Measurements from ENCODE around the gene MICALL2.
"Not testable (repeated sequence)": the region's sequence is repeated elsewhere in the genome, so short reads cannot be mapped to it uniquely, and the experiment has no call there.

Gene MICALL2

GRCh38 chr7:1443587-1444200, 15.6 kb downstream of the MICALL2 start:
- not testable (repeated sequence) for H3K27me3 ChIP-seq (ENCODE audit: control insufficient read depth in 2 of 2, insufficient read depth in 2 of 2, low read length in 2 of 2); H3K4me1 ChIP-seq (ENCODE audit: control insufficient read depth in 2 of 2, insufficient read depth in 2 of 2, low read length in 2 of 2); H3K4me3 ChIP-seq (ENCODE audit: low read length in 2 of 2); H3K9ac ChIP-seq (ENCODE audit: low read depth in 1 of 2, low read length in 2 of 2); H3K9me3 ChIP-seq (ENCODE audit: control insufficient read depth in 2 of 2, low read length in 2 of 2); H3K27ac ChIP-seq (ENCODE audit: low read depth in 2 of 2, low read length in 2 of 2)
- H3K36me3 ChIP-seq (ENCODE audit: control insufficient read depth in 2 of 2, insufficient read depth in 2 of 2, low read length in 2 of 2), result peaks cover 16 to 19% of the 10 kb centered on the region in 2 donors

GRCh38 chr7:1442355-1443124, 16.7 kb downstream of the MICALL2 start:
- Histone ChIP-seq H3K4me3 (ENCODE audit: low read length in 2 of 2) (no peak overlapping the region), H3K27me3 (ENCODE audit: control insufficient read depth in 2 of 2, insufficient read depth in 2 of 2, low read length in 2 of 2) (no peaks in the 10 kb centered on the region), H3K4me1 (ENCODE audit: control insufficient read depth in 2 of 2, insufficient read depth in 2 of 2, low read length in 2 of 2) (no peaks in the 10 kb centered on the region), H3K9ac (ENCODE audit: low read depth in 1 of 2, low read length in 2 of 2) (no peak overlapping the region), H3K36me3 (ENCODE audit: control insufficient read depth in 2 of 2, insufficient read depth in 2 of 2, low read length in 2 of 2) (peaks cover 23 to 27% of the 10 kb centered on the region in 2 donors), H3K27ac (ENCODE audit: low read depth in 2 of 2, low read length in 2 of 2) (no peak overlapping the region), H3K9me3 (ENCODE audit: control insufficient read depth in 2 of 2, low read length in 2 of 2) (no peaks in the 10 kb centered on the region)

GRCh38 chr7:1441615-1442354, 17.5 kb downstream of the MICALL2 start:
- no peaks in the 10 kb centered on the region for H3K9me3 ChIP-seq (ENCODE audit: control insufficient read depth in 2 of 2, low read length in 2 of 2)
- no peak overlapping the region for H3K4me3 ChIP-seq (ENCODE audit: low read length in 2 of 2)
- no peak overlapping the region for H3K9ac ChIP-seq (ENCODE audit: low read depth in 1 of 2, low read length in 2 of 2)
- no peaks in the 10 kb centered on the region for H3K27me3 ChIP-seq (ENCODE audit: control insufficient read depth in 2 of 2, insufficient read depth in 2 of 2, low read length in 2 of 2)
- no peaks in the 10 kb centered on the region for H3K4me1 ChIP-seq (ENCODE audit: control insufficient read depth in 2 of 2, insufficient read depth in 2 of 2, low read length in 2 of 2)
- peaks cover 28 to 31% of the 10 kb centered on the region in 2 donors for H3K36me3 ChIP-seq (ENCODE audit: control insufficient read depth in 2 of 2, insufficient read depth in 2 of 2, low read length in 2 of 2)
- no peak overlapping the region for H3K27ac ChIP-seq (ENCODE audit: low read depth in 2 of 2, low read length in 2 of 2)

GRCh38 chr7:1440620-1441019, 18.6 kb downstream of the MICALL2 start:
- H3K36me3 ChIP-seq (ENCODE audit: control insufficient read depth in 2 of 2, insufficient read depth in 2 of 2, low read length in 2 of 2), result peaks cover 28 to 33% of the 10 kb centered on the region in 2 donors
- no peaks in the 10 kb centered on the region for H3K27me3 ChIP-seq (ENCODE audit: control insufficient read depth in 2 of 2, insufficient read depth in 2 of 2, low read length in 2 of 2)
- H3K4me3 ChIP-seq (ENCODE audit: low read length in 2 of 2), result no peak overlapping the region
- no peak overlapping the region for H3K9ac ChIP-seq (ENCODE audit: low read depth in 1 of 2, low read length in 2 of 2)
- no peaks in the 10 kb centered on the region for H3K4me1 ChIP-seq (ENCODE audit: control insufficient read depth in 2 of 2, insufficient read depth in 2 of 2, low read length in 2 of 2)
- no peaks in the 10 kb centered on the region for H3K9me3 ChIP-seq (ENCODE audit: control insufficient read depth in 2 of 2, low read length in 2 of 2)
- no peak overlapping the region for H3K27ac ChIP-seq (ENCODE audit: low read depth in 2 of 2, low read length in 2 of 2)

- Histone ChIP-seq H3K36me3 (ENCODE audit: control insufficient read depth in 2 of 2, insufficient read depth in 2 of 2, low read length in 2 of 2) (peaks cover 28 to 33% of the 10 kb centered on the region in 2 donors), H3K27ac (ENCODE audit: low read depth in 2 of 2, low read length in 2 of 2) (no peak overlapping the region)
These were observed 19.6 kb downstream of the MICALL2 start for GRCh38 chr7:1439373-1440363.

GRCh38 chr7:1438821-1439220, 20.4 kb downstream of the MICALL2 start:
- no peaks in the 10 kb centered on the region for H3K27me3 ChIP-seq (ENCODE audit: control insufficient read depth in 2 of 2, insufficient read depth in 2 of 2, low read length in 2 of 2)
- H3K9ac ChIP-seq (ENCODE audit: low read depth in 1 of 2, low read length in 2 of 2), result no peak overlapping the region
- peaks cover 28 to 33% of the 10 kb centered on the region in 2 donors for H3K36me3 ChIP-seq (ENCODE audit: control insufficient read depth in 2 of 2, insufficient read depth in 2 of 2, low read length in 2 of 2)
- no peaks in the 10 kb centered on the region for H3K4me1 ChIP-seq (ENCODE audit: control insufficient read depth in 2 of 2, insufficient read depth in 2 of 2, low read length in 2 of 2)
- H3K9me3 ChIP-seq (ENCODE audit: control insufficient read depth in 2 of 2, low read length in 2 of 2), result no peaks in the 10 kb centered on the region
- H3K4me3 ChIP-seq (ENCODE audit: low read length in 2 of 2), result no peak overlapping the region
- H3K27ac ChIP-seq (ENCODE audit: low read depth in 2 of 2, low read length in 2 of 2), result no peak overlapping the region

More at GRCh38 chr7:1439373-1440363, 19.6 kb downstream of the MICALL2 start:
- H3K9ac ChIP-seq (ENCODE audit: low read depth in 1 of 2, low read length in 2 of 2), result no peak overlapping the region
- H3K27me3 ChIP-seq (ENCODE audit: control insufficient read depth in 2 of 2, insufficient read depth in 2 of 2, low read length in 2 of 2), result no peaks in the 10 kb centered on the region
- no peaks in the 10 kb centered on the region for H3K9me3 ChIP-seq (ENCODE audit: control insufficient read depth in 2 of 2, low read length in 2 of 2)
- H3K4me1 ChIP-seq (ENCODE audit: control insufficient read depth in 2 of 2, insufficient read depth in 2 of 2, low read length in 2 of 2), result no peaks in the 10 kb centered on the region
- no peak overlapping the region for H3K4me3 ChIP-seq (ENCODE audit: low read length in 2 of 2)

GRCh38 chr7:1438208-1438607, 21.1 kb downstream of the MICALL2 start:
- no peaks in the 10 kb centered on the region for H3K4me1 ChIP-seq (ENCODE audit: control insufficient read depth in 2 of 2, insufficient read depth in 2 of 2, low read length in 2 of 2)
- no peak overlapping the region for H3K27ac ChIP-seq (ENCODE audit: low read depth in 2 of 2, low read length in 2 of 2)
- no peak overlapping the region for H3K4me3 ChIP-seq (ENCODE audit: low read length in 2 of 2)
- H3K27me3 ChIP-seq (ENCODE audit: control insufficient read depth in 2 of 2, insufficient read depth in 2 of 2, low read length in 2 of 2), result no peaks in the 10 kb centered on the region
- H3K9me3 ChIP-seq (ENCODE audit: control insufficient read depth in 2 of 2, low read length in 2 of 2), result no peaks in the 10 kb centered on the region
- no peak overlapping the region for H3K9ac ChIP-seq (ENCODE audit: low read depth in 1 of 2, low read length in 2 of 2)
- peaks cover 28 to 33% of the 10 kb centered on the region in 2 donors for H3K36me3 ChIP-seq (ENCODE audit: control insufficient read depth in 2 of 2, insufficient read depth in 2 of 2, low read length in 2 of 2)

GRCh38 chr7:1437155-1437880, 22.0 kb downstream of the MICALL2 start:
- Histone ChIP-seq H3K4me1 (ENCODE audit: control insufficient read depth in 2 of 2, insufficient read depth in 2 of 2, low read length in 2 of 2) (peaks cover 0 to 1% of the 10 kb centered on the region in 2 donors), H3K9ac (ENCODE audit: low read depth in 1 of 2, low read length in 2 of 2) (no peak overlapping the region), H3K27ac (ENCODE audit: low read depth in 2 of 2, low read length in 2 of 2) (no peak overlapping the region), H3K36me3 (ENCODE audit: control insufficient read depth in 2 of 2, insufficient read depth in 2 of 2, low read length in 2 of 2) (peaks cover 28 to 33% of the 10 kb centered on the region in 2 donors), H3K9me3 (ENCODE audit: control insufficient read depth in 2 of 2, low read length in 2 of 2) (no peaks in the 10 kb centered on the region), H3K27me3 (ENCODE audit: control insufficient read depth in 2 of 2, insufficient read depth in 2 of 2, low read length in 2 of 2) (peaks cover 0 to under 1% of the 10 kb centered on the region in 2 donors), H3K4me3 (ENCODE audit: low read length in 2 of 2) (no peak overlapping the region)

- no peak overlapping the region for H3K9ac ChIP-seq (ENCODE audit: low read depth in 1 of 2, low read length in 2 of 2)
- H3K27ac ChIP-seq (ENCODE audit: low read depth in 2 of 2, low read length in 2 of 2), result no peak overlapping the region
- peaks cover 26 to 33% of the 10 kb centered on the region in 2 donors for H3K36me3 ChIP-seq (ENCODE audit: control insufficient read depth in 2 of 2, insufficient read depth in 2 of 2, low read length in 2 of 2)
- H3K4me1 ChIP-seq (ENCODE audit: control insufficient read depth in 2 of 2, insufficient read depth in 2 of 2, low read length in 2 of 2), result peaks cover 0 to 5% of the 10 kb centered on the region in 2 donors
- H3K4me3 ChIP-seq (ENCODE audit: low read length in 2 of 2), result no peak overlapping the region
- no peaks in the 10 kb centered on the region for H3K9me3 ChIP-seq (ENCODE audit: control insufficient read depth in 2 of 2, low read length in 2 of 2)
- peaks cover 0 to 5% of the 10 kb centered on the region in 2 donors for H3K27me3 ChIP-seq (ENCODE audit: control insufficient read depth in 2 of 2, insufficient read depth in 2 of 2, low read length in 2 of 2)
These were observed 22.7 kb downstream of the MICALL2 start for GRCh38 chr7:1436608-1437007.
